ENCODE data around the gene PNP.
A peak's percentile ranks its signal among the peaks of the same experiment; 100 is the strongest.

PNP gene

DNA sequence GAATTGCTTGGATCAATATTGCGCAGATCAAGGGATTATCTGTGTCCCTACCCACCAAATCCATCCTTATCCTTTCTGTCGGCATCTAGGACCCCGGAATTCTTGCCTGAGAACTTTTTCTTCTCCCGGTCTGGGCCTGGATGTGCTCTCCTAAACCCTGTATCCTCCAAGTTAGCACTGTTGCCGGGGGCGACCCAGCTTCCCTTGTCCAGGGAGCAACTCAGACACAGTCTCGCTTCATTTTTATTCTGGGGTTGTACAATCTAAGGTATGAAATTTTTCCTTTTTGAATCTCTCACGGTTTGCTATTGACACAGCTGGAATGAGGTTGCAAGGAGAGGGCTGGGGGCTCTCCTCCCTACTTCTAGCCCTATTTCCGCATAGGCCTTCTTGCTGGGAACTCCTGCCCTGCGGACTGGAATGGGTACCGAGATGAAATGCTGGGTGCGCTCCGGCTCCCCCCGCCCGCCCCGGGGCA is 403 bp upstream of the PNP start:
- H3K27ac ChIP-seq (ENCODE audit: low read length), result no peak overlapping the region
- H3K9me3 ChIP-seq (replicated peaks; ENCODE audit: insufficient read depth, low read length), result no peaks in the 10 kb centered on the region
- H3K36me3 ChIP-seq (replicated peaks; ENCODE audit: insufficient read depth, low read length), result no peaks in the 10 kb centered on the region
- peak overlapping the region; percentile 85; the same call in 1 of the 2 replicates for H3K4me3 ChIP-seq (ENCODE audit: low read length)
- no peaks in the 10 kb centered on the region for H3K9me2 ChIP-seq (replicated peaks; ENCODE audit: insufficient read depth, low read length)
- H3K9ac ChIP-seq (ENCODE audit: low read length), result peak overlapping the region; percentile 83; the same call in 1 of the 2 replicates
- H3F3A ChIP-seq (ENCODE audit: insufficient read depth, low read length), result no peaks in the 10 kb centered on the region
- H4K20me1 ChIP-seq (ENCODE audit: insufficient read depth, low read length), result no peaks in the 10 kb centered on the region
- H2AFZ ChIP-seq (ENCODE audit: low read length), result 0 out of 2 replicates have a peak overlapping the region, but pooled peaks have one; percentile 65
- no peaks in the 10 kb centered on the region for H3K27me3 ChIP-seq (replicated peaks; ENCODE audit: insufficient read depth, low read length)
- peak overlapping the region; percentile 85; the same call in 1 of the 2 replicates for H3K4me2 ChIP-seq (ENCODE audit: low read depth, low read length)
- no peak for TF ChIP-seq EZH2 (optimal IDR thresholded peaks at IDR 0.05; ENCODE audit: low read depth, low read length)
- TF ChIP-seq EZH2phosphoT487 (IDR thresholded peaks at IDR 0.05; ENCODE audit: low read length), result no peak
- TF ChIP-seq, protein P1, sequence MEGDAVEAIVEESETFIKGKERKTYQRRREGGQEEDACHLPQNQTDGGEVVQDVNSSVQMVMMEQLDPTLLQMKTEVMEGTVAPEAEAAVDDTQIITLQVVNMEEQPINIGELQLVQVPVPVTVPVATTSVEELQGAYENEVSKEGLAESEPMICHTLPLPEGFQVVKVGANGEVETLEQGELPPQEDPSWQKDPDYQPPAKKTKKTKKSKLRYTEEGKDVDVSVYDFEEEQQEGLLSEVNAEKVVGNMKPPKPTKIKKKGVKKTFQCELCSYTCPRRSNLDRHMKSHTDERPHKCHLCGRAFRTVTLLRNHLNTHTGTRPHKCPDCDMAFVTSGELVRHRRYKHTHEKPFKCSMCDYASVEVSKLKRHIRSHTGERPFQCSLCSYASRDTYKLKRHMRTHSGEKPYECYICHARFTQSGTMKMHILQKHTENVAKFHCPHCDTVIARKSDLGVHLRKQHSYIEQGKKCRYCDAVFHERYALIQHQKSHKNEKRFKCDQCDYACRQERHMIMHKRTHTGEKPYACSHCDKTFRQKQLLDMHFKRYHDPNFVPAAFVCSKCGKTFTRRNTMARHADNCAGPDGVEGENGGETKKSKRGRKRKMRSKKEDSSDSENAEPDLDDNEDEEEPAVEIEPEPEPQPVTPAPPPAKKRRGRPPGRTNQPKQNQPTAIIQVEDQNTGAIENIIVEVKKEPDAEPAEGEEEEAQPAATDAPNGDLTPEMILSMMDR (IDR thresholded peaks at IDR 0.05; ENCODE audit: low read length), result no peak
- peaks cover 36% of the 10 kb centered on the region for H3K79me2 ChIP-seq (ENCODE audit: low read length)
- DNase-seq, result no peak
- peaks cover 4% of the 10 kb centered on the region; the same call in 1 of the 2 replicates for H3K4me1 ChIP-seq (ENCODE audit: low read length)

- H3K27me3 ChIP-seq (replicated peaks; ENCODE audit: insufficient read depth, low read length), result no peaks in the 10 kb centered on the region
- H3K36me3 ChIP-seq (replicated peaks; ENCODE audit: insufficient read depth, low read length), result no peaks in the 10 kb centered on the region
- H3K9ac ChIP-seq (ENCODE audit: low read length), result peak overlapping the region; percentile 83
- no peak for TF ChIP-seq EZH2 (optimal IDR thresholded peaks at IDR 0.05; ENCODE audit: low read depth, low read length)
- peak overlapping the region; percentile 85 for H3K4me3 ChIP-seq (ENCODE audit: low read length)
- peaks cover 4% of the 10 kb centered on the region; the same call in 1 of the 2 replicates for H3K4me1 ChIP-seq (ENCODE audit: low read length)
- no peaks in the 10 kb centered on the region for H3K9me3 ChIP-seq (replicated peaks; ENCODE audit: insufficient read depth, low read length)
- H3F3A ChIP-seq (ENCODE audit: insufficient read depth, low read length), result no peaks in the 10 kb centered on the region
- peak overlapping the region; percentile 42; the same call in 1 of the 2 replicates for H2AFZ ChIP-seq (ENCODE audit: low read length)
- peaks cover 36% of the 10 kb centered on the region for H3K79me2 ChIP-seq (ENCODE audit: low read length)
- no peaks in the 10 kb centered on the region for H3K9me2 ChIP-seq (replicated peaks; ENCODE audit: insufficient read depth, low read length)
- H4K20me1 ChIP-seq (ENCODE audit: insufficient read depth, low read length), result no peaks in the 10 kb centered on the region
- peak; percentile 24 for DNase-seq
- H3K4me2 ChIP-seq (ENCODE audit: low read depth, low read length), result peak overlapping the region; percentile 85
- H3K27ac ChIP-seq (ENCODE audit: low read length), result peak overlapping the region; percentile 74
These were observed 840 bp downstream of the PNP start for GRCh38 chr14:20469890-20470602.

DNA sequence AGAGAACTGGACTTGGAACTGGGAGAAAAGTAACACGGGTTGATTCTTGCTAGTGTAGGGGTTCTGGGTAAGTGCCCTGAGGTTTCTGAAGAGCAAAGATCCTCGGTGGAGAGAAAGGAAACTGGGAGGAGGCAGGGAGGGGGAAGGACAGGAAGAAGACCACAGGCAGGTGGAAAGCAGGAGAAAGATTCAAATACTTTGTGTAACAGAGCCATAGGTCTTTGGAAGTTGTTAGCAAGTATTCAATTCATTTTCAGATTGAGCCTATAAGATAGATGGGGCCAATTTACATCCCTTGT is 1.3 kb downstream of the PNP start:
- peak overlapping the region; percentile 85 for H3K4me3 ChIP-seq (ENCODE audit: low read length)
- no peaks in the 10 kb centered on the region for H3K27me3 ChIP-seq (replicated peaks; ENCODE audit: insufficient read depth, low read length)
- H3K4me1 ChIP-seq (ENCODE audit: low read length), result peaks cover 4% of the 10 kb centered on the region; the same call in 1 of the 2 replicates
- H4K20me1 ChIP-seq (ENCODE audit: insufficient read depth, low read length), result no peaks in the 10 kb centered on the region
- no peaks in the 10 kb centered on the region for H3F3A ChIP-seq (ENCODE audit: insufficient read depth, low read length)
- 0 out of 2 replicates have a peak overlapping the region, but pooled peaks have one; percentile 42 for H2AFZ ChIP-seq (ENCODE audit: low read length)
- H3K36me3 ChIP-seq (replicated peaks; ENCODE audit: insufficient read depth, low read length), result no peaks in the 10 kb centered on the region
- TF ChIP-seq, protein P1 (IDR thresholded peaks at IDR 0.05; ENCODE audit: low read length), result no peak
- TF ChIP-seq EZH2 (optimal IDR thresholded peaks at IDR 0.05; ENCODE audit: low read depth, low read length) (no peak), EZH2phosphoT487 (IDR thresholded peaks at IDR 0.05; ENCODE audit: low read length) (no peak)
- H3K9me3 ChIP-seq (replicated peaks; ENCODE audit: insufficient read depth, low read length), result no peaks in the 10 kb centered on the region
- DNase-seq, result no peak
- peak overlapping the region; percentile 85 for H3K4me2 ChIP-seq (ENCODE audit: low read depth, low read length)
- no peak overlapping the region for H3K27ac ChIP-seq (ENCODE audit: low read length)
- H3K9me2 ChIP-seq (replicated peaks; ENCODE audit: insufficient read depth, low read length), result no peaks in the 10 kb centered on the region
- H3K79me2 ChIP-seq (ENCODE audit: low read length), result peaks cover 36% of the 10 kb centered on the region
- peak overlapping the region; percentile 83; the same call in 1 of the 2 replicates for H3K9ac ChIP-seq (ENCODE audit: low read length)

Data from MM.1S (cell line).